Bronchial epithelial cell (primary cell): Measurements from ENCODE around the gene WDCP. TPM values are rescaled to one million over a fixed set of nuclear protein-coding genes. Genes with fewer than 3 reads are reported as not detected.

ENCODE experiments used
- DNase-seq: peaks from one replicate; pipeline ENCODE4 v3.0.0-alpha.2; 2010; ENCODE audit warnings: low read depth
- FAIRE-seq: peaks from 2 replicates; lab custom pipeline; 2011; peaks lifted over from hg19 to GRCh38; lab: Jason Lieb, UNC
- H3K27me3 ChIP-seq: 2 replicates; pipeline ENCODE4 v1.5.1; 2011; ENCODE audit warnings: low read length; ENCODE audit not compliant: control insufficient read depth, insufficient read depth
- H3K36me3 ChIP-seq: 2 replicates; pipeline ENCODE4 v1.5.1; 2011; ENCODE audit warnings: low read length; ENCODE audit not compliant: control insufficient read depth, insufficient read depth
- H3K4me3 ChIP-seq: 2 replicates; pipeline ENCODE4 v1.5.1; 2011; ENCODE audit warnings: mild to moderate bottlenecking, low read depth, low read length, control low read depth
- total RNA-seq: library from RNA; depleted of rRNA; stranded (reverse); fragments of >200 nt; gene quantifications from 2 replicates; pipeline ENCODE4 v1.2.1, GENCODE V29; 2014
- TF ChIP-seq, protein P1 (sequence below): IDR thresholded peaks from 2 replicates; pipeline ENCODE4 v1.5.1; 2011; ENCODE audit warnings: mild to moderate bottlenecking, moderate library complexity, low read length, control low read depth, inconsistent platforms; ENCODE audit not compliant: insufficient read depth, severe bottlenecking

The WDCP gene
- total RNA-seq, 1 donor from 2014 or later, result 7.1 TPM

- FAIRE-seq, result no peak
Observed at GRCh38 chr2:24011250-24012104, 35.7 kb downstream of the WDCP start.

DNA sequence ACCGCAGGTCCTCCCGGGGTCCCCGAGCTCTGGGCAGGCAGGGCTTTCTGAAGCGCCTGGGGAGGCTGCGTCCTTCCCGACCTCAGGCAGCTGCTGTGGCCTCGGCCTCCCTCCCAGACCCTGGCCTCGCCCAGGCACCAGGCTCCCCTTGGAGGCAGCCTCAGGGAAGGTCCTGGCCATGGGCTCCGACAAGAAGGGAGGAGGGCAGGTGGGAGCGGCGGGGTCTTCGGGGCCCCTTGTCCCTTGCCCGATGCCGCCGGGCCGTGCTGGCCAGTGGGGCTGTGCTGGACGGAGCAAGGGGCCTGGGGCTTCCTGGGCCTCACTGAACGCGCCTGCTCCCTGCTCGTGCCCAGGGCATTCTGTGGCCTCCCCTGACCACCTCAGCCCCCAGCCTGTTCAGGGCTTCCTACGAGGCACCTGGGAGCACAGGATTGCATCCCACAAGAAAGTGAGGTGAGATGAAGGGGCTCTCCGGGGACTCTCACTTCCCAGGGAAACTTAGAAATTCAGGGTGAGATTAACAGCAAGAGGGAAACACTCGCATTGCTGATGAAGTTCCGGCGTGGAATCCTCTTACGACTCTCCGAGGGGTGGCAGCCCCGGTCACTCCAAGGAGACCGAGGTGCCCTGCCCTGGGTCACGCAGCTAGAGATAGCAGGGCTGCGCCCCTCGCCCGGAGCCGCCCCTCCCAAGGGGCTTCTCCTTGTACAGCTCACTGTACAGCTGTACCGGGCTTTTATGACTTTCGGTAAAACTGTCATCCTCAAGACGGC is 36.5 kb downstream of the WDCP start:
- FAIRE-seq, result no peak
- Histone ChIP-seq H3K4me3 (peak overlapping the region; percentile 39), H3K36me3 (no peaks in the 10 kb centered on the region), H3K27me3 (no peaks in the 10 kb centered on the region)
- TF ChIP-seq, protein P1, sequence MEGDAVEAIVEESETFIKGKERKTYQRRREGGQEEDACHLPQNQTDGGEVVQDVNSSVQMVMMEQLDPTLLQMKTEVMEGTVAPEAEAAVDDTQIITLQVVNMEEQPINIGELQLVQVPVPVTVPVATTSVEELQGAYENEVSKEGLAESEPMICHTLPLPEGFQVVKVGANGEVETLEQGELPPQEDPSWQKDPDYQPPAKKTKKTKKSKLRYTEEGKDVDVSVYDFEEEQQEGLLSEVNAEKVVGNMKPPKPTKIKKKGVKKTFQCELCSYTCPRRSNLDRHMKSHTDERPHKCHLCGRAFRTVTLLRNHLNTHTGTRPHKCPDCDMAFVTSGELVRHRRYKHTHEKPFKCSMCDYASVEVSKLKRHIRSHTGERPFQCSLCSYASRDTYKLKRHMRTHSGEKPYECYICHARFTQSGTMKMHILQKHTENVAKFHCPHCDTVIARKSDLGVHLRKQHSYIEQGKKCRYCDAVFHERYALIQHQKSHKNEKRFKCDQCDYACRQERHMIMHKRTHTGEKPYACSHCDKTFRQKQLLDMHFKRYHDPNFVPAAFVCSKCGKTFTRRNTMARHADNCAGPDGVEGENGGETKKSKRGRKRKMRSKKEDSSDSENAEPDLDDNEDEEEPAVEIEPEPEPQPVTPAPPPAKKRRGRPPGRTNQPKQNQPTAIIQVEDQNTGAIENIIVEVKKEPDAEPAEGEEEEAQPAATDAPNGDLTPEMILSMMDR, result no peak
- no peak for DNase-seq

More at GRCh38 chr2:24011250-24012104, 35.7 kb downstream of the WDCP start:
- no peak for DNase-seq
- Histone ChIP-seq H3K4me3 (no peak overlapping the region), H3K27me3 (no peaks in the 10 kb centered on the region), H3K36me3 (no peaks in the 10 kb centered on the region)
- TF ChIP-seq, protein P1, result no peak

- TF ChIP-seq, protein P1, result no peak
- H3K4me3 ChIP-seq, result peak within 1 kb of the TSS; percentile 39
Observed at GRCh38 chr2:24009680-24010476, 37.3 kb downstream of the WDCP start, which contains the start of gene MFSD2B. Gene MFSD2B (plus strand): TSS chr2:24010085. CDS start chr2:24010097, 12 bp downstream.

GRCh38 chr2:24009367-24009679 is 37.9 kb downstream of the WDCP start:
- DNase-seq (no peak), FAIRE-seq (no peak)
- Histone ChIP-seq H3K4me3 (no peak overlapping the region), H3K36me3 (no peaks in the 10 kb centered on the region), H3K27me3 (no peaks in the 10 kb centered on the region)
- TF ChIP-seq, protein P1, result no peak

More at GRCh38 chr2:24009680-24010476, 37.3 kb downstream of the WDCP start, which contains the start of gene MFSD2B:
- DNase-seq (no peak), FAIRE-seq (no peak)
- no peaks in the 10 kb centered on the region for H3K27me3 ChIP-seq
- no peaks in the 10 kb centered on the region for H3K36me3 ChIP-seq

DNA sequence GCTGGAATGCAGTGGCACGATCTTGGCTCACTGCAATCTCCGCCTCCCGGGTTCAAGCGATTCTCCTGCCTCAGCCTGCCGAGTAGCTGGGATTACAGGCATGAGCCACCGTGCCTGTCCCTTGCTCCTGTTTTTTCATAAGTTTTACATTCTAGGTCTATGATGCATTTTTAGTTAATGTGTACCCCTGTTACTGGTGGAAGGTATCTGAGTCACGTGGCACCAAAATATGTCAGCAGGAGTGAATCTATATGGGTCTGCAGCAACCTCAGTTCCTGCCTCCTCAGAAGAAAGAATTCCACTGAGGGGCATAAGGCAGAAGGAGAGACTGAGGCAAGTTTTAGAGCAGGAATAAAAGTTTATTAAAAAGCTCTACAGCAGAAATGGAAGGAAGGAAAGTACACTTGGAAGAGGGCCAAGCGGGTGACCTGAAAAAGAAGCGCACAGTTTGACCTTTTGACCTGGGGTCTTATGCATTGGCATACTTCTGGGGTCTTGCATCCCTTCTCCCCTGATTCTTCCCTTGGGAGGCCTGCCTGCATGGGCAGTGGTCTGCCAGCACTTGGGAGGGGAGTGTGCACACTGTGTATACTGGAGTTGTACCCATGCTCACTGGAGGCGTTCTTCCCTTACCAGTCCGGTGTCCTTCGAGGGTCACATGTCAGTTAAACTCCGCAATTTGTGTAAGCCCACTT is 38.4 kb downstream of the WDCP start:
- Histone ChIP-seq H3K27me3 (no peaks in the 10 kb centered on the region), H3K36me3 (no peaks in the 10 kb centered on the region), H3K4me3 (no peak overlapping the region)
- TF ChIP-seq, protein P1, result no peak
- no peak for DNase-seq
- no peak for FAIRE-seq
